ENCODE data around the gene MRPL39. TPM values are rescaled to one million over a fixed set of nuclear protein-coding genes. Genes with fewer than 3 reads are reported as not detected.

Gene MRPL39
- total RNA-seq, 2 donors from 2014 or later, result 43.2 to 46.3 TPM

GRCh38 chr21:25551569-25551968 is 55.7 kb downstream of the MRPL39 start:
- H3K4me1 ChIP-seq (ENCODE audit: control insufficient read depth, insufficient read depth, low read length), result no peaks in the 10 kb centered on the region
- H3K4me1 Mint-ChIP-seq, result no peaks in the 10 kb centered on the region
- H3K9ac ChIP-seq (ENCODE audit: extremely low read depth, low read length, poor library complexity, severe bottlenecking), result no peak overlapping the region
- no peak overlapping the region for H3K4me3 ChIP-seq (ENCODE audit: low read length)
- no peaks in the 10 kb centered on the region for H3K36me3 ChIP-seq (ENCODE audit: control insufficient read depth, insufficient read depth, low read length)
- TF ChIP-seq, protein P1, sequence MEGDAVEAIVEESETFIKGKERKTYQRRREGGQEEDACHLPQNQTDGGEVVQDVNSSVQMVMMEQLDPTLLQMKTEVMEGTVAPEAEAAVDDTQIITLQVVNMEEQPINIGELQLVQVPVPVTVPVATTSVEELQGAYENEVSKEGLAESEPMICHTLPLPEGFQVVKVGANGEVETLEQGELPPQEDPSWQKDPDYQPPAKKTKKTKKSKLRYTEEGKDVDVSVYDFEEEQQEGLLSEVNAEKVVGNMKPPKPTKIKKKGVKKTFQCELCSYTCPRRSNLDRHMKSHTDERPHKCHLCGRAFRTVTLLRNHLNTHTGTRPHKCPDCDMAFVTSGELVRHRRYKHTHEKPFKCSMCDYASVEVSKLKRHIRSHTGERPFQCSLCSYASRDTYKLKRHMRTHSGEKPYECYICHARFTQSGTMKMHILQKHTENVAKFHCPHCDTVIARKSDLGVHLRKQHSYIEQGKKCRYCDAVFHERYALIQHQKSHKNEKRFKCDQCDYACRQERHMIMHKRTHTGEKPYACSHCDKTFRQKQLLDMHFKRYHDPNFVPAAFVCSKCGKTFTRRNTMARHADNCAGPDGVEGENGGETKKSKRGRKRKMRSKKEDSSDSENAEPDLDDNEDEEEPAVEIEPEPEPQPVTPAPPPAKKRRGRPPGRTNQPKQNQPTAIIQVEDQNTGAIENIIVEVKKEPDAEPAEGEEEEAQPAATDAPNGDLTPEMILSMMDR (conservative IDR thresholded peaks at IDR 0.05), result no peak
- H3K27ac ChIP-seq (ENCODE audit: low read depth, low read length), result no peak overlapping the region
- peaks cover under 1% of the 10 kb centered on the region for H3K9me3 Mint-ChIP-seq
- no peaks in the 10 kb centered on the region for H3K36me3 Mint-ChIP-seq (ENCODE audit: low read depth)
- 100% methylated on average over 1 of the region's 1 CpG; no CpG with 5 or more reads in 1 of the 2 experiments for WGBS, 2 experiments (ENCODE audit: insufficient coverage in 1 of 2, insufficient read length in 1 of 2)
- H3K9me3 ChIP-seq (ENCODE audit: control insufficient read depth, low read length), result no peaks in the 10 kb centered on the region
- H3K27me3 Mint-ChIP-seq (ENCODE audit: insufficient read depth), result no peaks in the 10 kb centered on the region
- H3K27ac Mint-ChIP-seq, result no peak overlapping the region
- no peak for DNase-seq
- no peaks in the 10 kb centered on the region for H3K27me3 ChIP-seq (ENCODE audit: control insufficient read depth, insufficient read depth, low read length, poor library complexity, severe bottlenecking)
- H3K4me3 Mint-ChIP-seq, result no peak overlapping the region

DNA sequence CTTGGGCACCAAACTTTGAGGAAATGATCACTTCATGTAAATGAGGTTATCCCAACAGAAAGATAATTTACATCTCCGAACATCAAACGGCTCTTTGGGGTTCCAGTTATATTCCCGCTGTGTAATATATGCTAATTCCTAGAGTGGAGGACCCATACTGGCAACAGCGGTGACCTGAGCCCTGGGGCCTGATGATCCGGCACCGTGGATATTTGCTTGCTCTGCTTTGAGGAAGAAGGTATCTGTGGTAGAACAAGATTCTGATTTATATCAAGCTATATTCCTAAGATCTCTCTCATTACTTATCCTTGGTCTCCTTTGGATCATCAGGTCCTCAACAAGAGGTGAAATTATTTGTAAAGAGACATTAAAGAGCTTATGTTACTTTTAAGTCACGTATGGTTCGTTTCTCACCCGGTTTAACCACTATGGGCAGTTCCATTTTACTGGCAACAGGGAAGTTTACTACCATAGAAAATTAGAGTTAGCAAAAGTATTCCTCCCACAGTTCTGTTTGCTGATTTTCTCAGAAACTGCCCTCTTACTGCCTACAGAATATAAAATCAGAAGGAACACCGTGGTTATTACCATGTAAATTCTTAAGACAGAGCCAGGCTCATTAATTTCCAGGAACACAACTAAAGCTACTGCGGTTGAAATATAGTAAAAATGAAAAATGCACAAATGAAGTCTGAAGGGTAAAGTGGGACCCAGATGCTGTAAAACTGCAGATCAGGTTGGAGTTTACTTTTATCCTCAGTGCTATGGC is 56.7 kb downstream of the MRPL39 start:
- Histone ChIP-seq H3K27ac (ENCODE audit: low read depth, low read length) (no peak overlapping the region), H3K27me3 (ENCODE audit: control insufficient read depth, insufficient read depth, low read length, poor library complexity, severe bottlenecking) (no peaks in the 10 kb centered on the region), H3K36me3 (ENCODE audit: control insufficient read depth, insufficient read depth, low read length) (no peaks in the 10 kb centered on the region), H3K4me1 (ENCODE audit: control insufficient read depth, insufficient read depth, low read length) (no peaks in the 10 kb centered on the region), H3K9me3 (ENCODE audit: control insufficient read depth, low read length) (no peaks in the 10 kb centered on the region), H3K4me3 (ENCODE audit: low read length) (no peak overlapping the region), H3K9ac (ENCODE audit: extremely low read depth, low read length, poor library complexity, severe bottlenecking) (no peak overlapping the region)
- H3K27me3 Mint-ChIP-seq (ENCODE audit: insufficient read depth), result no peaks in the 10 kb centered on the region
- DNase-seq, result no peak
- peaks cover 4% of the 10 kb centered on the region for H3K9me3 Mint-ChIP-seq
- no peaks in the 10 kb centered on the region for H3K4me1 Mint-ChIP-seq
- WGBS, 2 experiments (ENCODE audit: insufficient coverage in 1 of 2, insufficient read length in 1 of 2), result 91 to 96% methylated on average over 5 to 11 of the region's 11 CpGs
- H3K36me3 Mint-ChIP-seq (ENCODE audit: low read depth), result no peaks in the 10 kb centered on the region
- no peak overlapping the region for H3K27ac Mint-ChIP-seq
- no peak overlapping the region for H3K4me3 Mint-ChIP-seq
- TF ChIP-seq, protein P1 (conservative IDR thresholded peaks at IDR 0.05), result no peak

GRCh38 chr21:25541042-25541441 is 66.2 kb downstream of the MRPL39 start:
- DNase-seq, result no peak
- Mint-ChIP-seq H3K27ac (no peak overlapping the region), H3K4me3 (no peak overlapping the region), H3K9me3 (no peaks in the 10 kb centered on the region), H3K36me3 (ENCODE audit: low read depth) (no peaks in the 10 kb centered on the region), H3K4me1 (no peaks in the 10 kb centered on the region), H3K27me3 (ENCODE audit: insufficient read depth) (no peaks in the 10 kb centered on the region)
- Histone ChIP-seq H3K4me1 (ENCODE audit: control insufficient read depth, insufficient read depth, low read length) (no peaks in the 10 kb centered on the region), H3K27me3 (ENCODE audit: control insufficient read depth, insufficient read depth, low read length, poor library complexity, severe bottlenecking) (no peaks in the 10 kb centered on the region), H3K4me3 (ENCODE audit: low read length) (no peak overlapping the region), H3K36me3 (ENCODE audit: control insufficient read depth, insufficient read depth, low read length) (no peaks in the 10 kb centered on the region), H3K9ac (ENCODE audit: extremely low read depth, low read length, poor library complexity, severe bottlenecking) (no peak overlapping the region), H3K27ac (ENCODE audit: low read depth, low read length) (no peak overlapping the region), H3K9me3 (ENCODE audit: control insufficient read depth, low read length) (peaks cover 13% of the 10 kb centered on the region)
- WGBS, 2 experiments (ENCODE audit: insufficient coverage in 1 of 2, insufficient read length in 1 of 2), result 92% methylated on average over 1 to 2 of the region's 2 CpGs
- TF ChIP-seq, protein P1 (conservative IDR thresholded peaks at IDR 0.05), result no peak
